ENCODE data around the gene LRRC3.

Gene LRRC3

GRCh38 chr21:44441581-44442265, 13.6 kb upstream of the LRRC3 start:
- ChIA-PET POLR2A (no interaction called here), CTCF (no interaction called here)
- H3K4me3 ChIP-seq (ENCODE audit: low read depth, low read length), result no peak overlapping the region
- no peak for TF ChIP-seq CTCF (IDR thresholded peaks at IDR 0.05; ENCODE audit: insufficient read depth, low read length, missing control alignments)
- DNase-seq (ENCODE audit: low read depth, low spot score), result no peak

GRCh38 chr21:44442266-44443125, 12.8 kb upstream of the LRRC3 start:
- ChIA-PET POLR2A (no interaction called here), CTCF (no interaction called here)
- no peak overlapping the region for H3K4me3 ChIP-seq (ENCODE audit: low read depth, low read length)
- TF ChIP-seq CTCF (IDR thresholded peaks at IDR 0.05; ENCODE audit: insufficient read depth, low read length, missing control alignments), result no peak
- DNase-seq (ENCODE audit: low read depth, low spot score), result no peak

GRCh38 chr21:44443291-44443890, 11.9 kb upstream of the LRRC3 start:
- no peak for TF ChIP-seq CTCF (IDR thresholded peaks at IDR 0.05; ENCODE audit: insufficient read depth, low read length, missing control alignments)

GRCh38 chr21:44443891-44444285, 11.4 kb upstream of the LRRC3 start:
- ChIA-PET POLR2A (no interaction called here), CTCF (no interaction called here)
- DNase-seq (ENCODE audit: low read depth, low spot score), result no peak
- no peak for TF ChIP-seq CTCF (IDR thresholded peaks at IDR 0.05; ENCODE audit: insufficient read depth, low read length, missing control alignments)
- no peak overlapping the region for H3K4me3 ChIP-seq (ENCODE audit: low read depth, low read length)

More at GRCh38 chr21:44443291-44443890, 11.9 kb upstream of the LRRC3 start:
- no peak overlapping the region for H3K4me3 ChIP-seq (ENCODE audit: low read depth, low read length)
- ChIA-PET POLR2A (no interaction called here), CTCF (no interaction called here)
- DNase-seq (ENCODE audit: low read depth, low spot score), result no peak

- peak; percentile 7 for TF ChIP-seq CTCF (IDR thresholded peaks at IDR 0.05; ENCODE audit: insufficient read depth, low read length, missing control alignments)
- ChIA-PET POLR2A (no interaction called here), CTCF (no interaction called here)
- H3K4me3 ChIP-seq (ENCODE audit: low read depth, low read length), result no peak overlapping the region
- DNase-seq (ENCODE audit: low read depth, low spot score), result no peak
These were observed 10.9 kb upstream of the LRRC3 start for GRCh38 chr21:44444286-44444931.

Data from AG04449 (cell line).